Prostate gland (tissue), 2 donors: Measurements from ENCODE around the gene NDUFS6.

Experiments
- CTCF ChIP-seq, 4 experiments: fragments of 200-600 bp in 2 of 4; fragments of 450-650 bp in 2 of 4; sonication (generic) in 2 of 4; IDR thresholded peaks; 1 replicate in 3 of 4; 2 replicates in 1 of 4; pipeline ENCODE4 v1.5.1; 2016 to 2019; ENCODE audit warnings: antibody characterized with exemption in 4 of 4, mild to moderate bottlenecking in 2 of 4, moderate library complexity in 2 of 4
- POLR2A ChIP-seq: fragments of 450-650 bp; IDR thresholded peaks from one replicate; pipeline ENCODE4 v1.6.1; 2016; ENCODE audit warnings: antibody characterized with exemption, mild to moderate bottlenecking
- POLR2AphosphoS5 ChIP-seq: sonication (generic); formaldehyde crosslinking; IDR thresholded peaks from one replicate; pipeline ENCODE4 v1.6.1; 2017; ENCODE audit warnings: antibody characterized with exemption

GRCh38 chr5:1800472-1801221 lies 560 bp upstream of the NDUFS6 start:
- TF ChIP-seq CTCF (IDR thresholded peaks at IDR 0.05) (no peak), POLR2AphosphoS5 (no peak), POLR2A (no peak)
